HepG2 (cell line): ENCODE results near the gene RSPH9. TPM values are rescaled to one million over a fixed set of nuclear protein-coding genes. Genes with fewer than 3 reads are reported as not detected.

Experiments
- ATAC-seq: fragments of 200-7000 bp; cut with Tn5 transposase; 3 replicates; pipeline ENCODE4 v1.9.1; 2020; ENCODE audit warnings: mild to moderate bottlenecking, moderate library complexity
- BruUV-seq: library from RNA; stranded (reverse); fragments of 400-500 nt; replicated peaks from 2 replicates; lab custom pipeline; 2021; lab: Mats Ljungman, UMichigan
- CTCF ChIA-PET: fragments of 300-600 bp; formaldehyde crosslinking; extraction: SDS; loops from one replicate; lab custom pipeline; 2021; ENCODE audit warnings: low total read pairs, inconsistent platforms, low intra/inter-chr PET ratio; lab: Yijun Ruan, JAX
- POLR2A ChIA-PET: fragments of 350-600 bp; sonication (Branson Sonifier 250); formaldehyde crosslinking; loops from one replicate; lab custom pipeline; 2020; ENCODE audit warnings: antibody characterized with exemption, inconsistent platforms; lab: Yijun Ruan, JAX
- DNase-seq: peaks from one replicate; pipeline ENCODE4 v3.0.0-alpha.2; 2015; ENCODE audit warnings: low spot score
- FAIRE-seq: peaks from 3 replicates; lab custom pipeline; 2011; peaks lifted over from hg19 to GRCh38; lab: Jason Lieb, UNC
- H2AFZ ChIP-seq: one replicate; pipeline ENCODE4 v1.6.1; 2011; ENCODE audit warnings: low read length, inconsistent platforms
- H3K27ac ChIP-seq: fragments of 300-600 bp; 3 replicates; pipeline ENCODE4 v1.8.0; 2011; ENCODE audit warnings: mixed run types, mild to moderate bottlenecking, mixed read lengths, low read length, inconsistent platforms; ENCODE audit not compliant: insufficient read depth; ENCODE audit errors: extremely low read length
- H3K27me3 ChIP-seq, 2 experiments: fragments of 200-600 bp in 1 of 2; 2 replicates in 1 of 2; 3 replicates in 1 of 2; pipeline versions ENCODE4 v1.6.0 to v1.8.0; 2011; ENCODE audit warnings: low read length in 2 of 2, mild to moderate bottlenecking in 2 of 2, moderate library complexity in 2 of 2, inconsistent platforms in 1 of 2; ENCODE audit not compliant: insufficient read depth in 2 of 2, control insufficient read depth in 1 of 2
- H3K36me3 ChIP-seq, 2 experiments: fragments of 200-600 bp in 1 of 2; replicated peaks in 1 of 2; 2 replicates in 1 of 2; 3 replicates in 1 of 2; pipeline versions ENCODE4 v1.5.1 to v1.8.0; 2011; ENCODE audit warnings: low read length in 2 of 2, inconsistent platforms in 1 of 2; ENCODE audit not compliant: insufficient read depth in 2 of 2, control insufficient read depth in 1 of 2
- H3K4me1 ChIP-seq: 2 replicates; pipeline ENCODE4 v1.5.1; 2012; ENCODE audit warnings: low read length, inconsistent platforms; ENCODE audit not compliant: insufficient read depth
- H3K4me2 ChIP-seq: 2 replicates; pipeline ENCODE4 v1.6.0; 2011; ENCODE audit warnings: low read depth, low read length, inconsistent platforms
- H3K4me3 ChIP-seq, 3 experiments: fragments of 200-600 bp in 1 of 3; sonication (generic), shearing (Covaris generic) in 1 of 3; replicated peaks in 1 of 3; 2 replicates each; pipeline ENCODE4 v1.5.1; 2011 to 2016; ENCODE audit warnings: low read length in 3 of 3, inconsistent platforms in 2 of 3, low read depth in 2 of 3, mild to moderate bottlenecking in 2 of 3, control low read depth in 1 of 3, mixed read lengths in 1 of 3; ENCODE audit not compliant: insufficient read depth in 1 of 3
- H3K79me2 ChIP-seq: one replicate; pipeline ENCODE4 v1.6.1; 2011; ENCODE audit warnings: low read length, inconsistent platforms; ENCODE audit not compliant: insufficient read depth
- H3K9ac ChIP-seq: 2 replicates; pipeline ENCODE4 v1.6.0; 2011; ENCODE audit warnings: mild to moderate bottlenecking, low read depth, low read length, inconsistent platforms; ENCODE audit not compliant: insufficient read depth
- H3K9me3 ChIP-seq: 2 replicates; pipeline ENCODE4 v1.5.1; 2012; ENCODE audit warnings: mild to moderate bottlenecking, low read length
- H4K20me1 ChIP-seq: 2 replicates; pipeline ENCODE4 v1.6.0; 2011; ENCODE audit warnings: inconsistent platforms, mild to moderate bottlenecking, low read length, moderate library complexity; ENCODE audit not compliant: insufficient read depth
- DZIP1 ChIP-seq: sonication (generic); formaldehyde crosslinking; IDR thresholded peaks from 2 replicates; pipeline ENCODE4 v1.5.0; 2020; ENCODE audit warnings: mild to moderate bottlenecking, missing genetic modification reagents
- ZNF891 ChIP-seq: sonication (generic); formaldehyde crosslinking; IDR thresholded peaks from 2 replicates; pipeline ENCODE4 v1.5.0; 2020; ENCODE audit warnings: mild to moderate bottlenecking, missing genetic modification reagents
- WGBS: methylation state at CpG from one replicate; pipeline ENCODE4 v1.1.6; 2017; ENCODE audit warnings: low lambda C conversion rate; 5-methylcytosine and 5-hydroxymethylcytosine counted together
- in situ Hi-C: cut with HindIII; loops from 2 replicates; pipeline ENCODE4 v1.10.0; 2017; ENCODE audit warnings: low pct_unique_long_range_greater_than_20kb; ENCODE audit not compliant: extremely low pct_ligation_motif_present
- intact Hi-C: fragments of 100-400 bp; cut with micrococcal nuclease; formaldehyde crosslinking; loops from one replicate; pipeline ENCODE4 v1.10.0; 2022; ENCODE audit not compliant: unreplicated experiment
- polyA plus RNA-seq, 8 experiments: library from polyadenylated mRNA; depleted of rRNA in 3 of 8; stranded (reverse) in 7 of 8; unstranded in 1 of 8; fragments of >200 nt; fragmentation: Illumina TruSeq in 4 of 8; extraction: Trizol in 4 of 8; gene quantifications; 2 replicates each; pipeline versions ENCODE4 v1.2.1 to v1.2.3, GENCODE V29; 2011 to 2016; ENCODE audit warnings: low read depth in 4 of 8, missing spikeins in 1 of 8, mixed read lengths in 1 of 8; ENCODE audit not compliant: insufficient read depth in 1 of 8
- total RNA-seq, 5 experiments: library from RNA; depleted of rRNA; stranded (reverse); fragments of >200 nt; fragmentation: Illumina TruSeq; extraction: Trizol; gene quantifications; 2 replicates each; pipeline ENCODE4 v1.2.3, GENCODE V29; 2016; ENCODE audit warnings: low read depth in 1 of 5
- TF ChIP-seq, protein P1 (sequence below): sonication (generic); formaldehyde crosslinking; IDR thresholded peaks from 2 replicates; pipeline ENCODE4 v1.5.1; 2020; ENCODE audit warnings: mild to moderate bottlenecking, missing genetic modification reagents

RSPH9 gene
- total and polyA plus RNA-seq, 2 of the 13 experiments (the other 11 are each of a cell fraction or from before 2014, with no cell fraction given): 0.04 TPM; not detected in 1

DNA sequence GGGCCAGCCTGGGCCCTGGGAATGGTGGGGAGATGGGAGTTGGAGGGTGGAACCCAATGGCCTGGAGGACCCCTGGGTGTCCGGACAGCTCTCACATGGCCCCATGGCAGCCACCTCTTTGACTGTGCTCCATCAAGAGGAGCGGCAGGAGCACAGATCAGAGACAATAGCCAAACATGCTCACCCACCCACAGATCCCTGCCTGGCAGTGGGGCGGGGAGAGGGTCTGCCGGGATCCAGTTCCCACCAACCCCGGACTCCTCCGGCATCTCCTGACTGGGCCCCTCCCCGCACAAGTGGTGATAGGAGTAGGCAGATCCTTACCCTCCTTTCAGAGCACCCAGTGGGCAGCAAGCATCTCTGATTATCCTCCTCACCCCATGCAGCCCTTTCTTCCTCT is 74.7 kb downstream of the RSPH9 start:
- Histone ChIP-seq H2AFZ (no peak overlapping the region), H3K27me3 (peaks cover 4 to 26% of the 10 kb centered on the region in 2 experiments; a peak in 3 of 5 replicates), H3K27ac (no peak overlapping the region), H3K36me3 (no peaks in the 10 kb centered on the region), H3K9ac (no peak overlapping the region), H3K79me2 (no peaks in the 10 kb centered on the region), H4K20me1 (no peaks in the 10 kb centered on the region)
- in situ Hi-C loops: no loop called here
- FAIRE-seq: no peak
- no TSS peak for BruUV-seq
- intact Hi-C loops: no loop called here
- TF ChIP-seq DZIP1 (CRISPR knock-in tag) (peak; percentile 48; the same call in 1 of the 2 replicates), ZNF891 (CRISPR knock-in tag) (0 out of 2 replicates have a peak, but pooled peaks have one; percentile 11)
- TF ChIP-seq, protein P1, sequence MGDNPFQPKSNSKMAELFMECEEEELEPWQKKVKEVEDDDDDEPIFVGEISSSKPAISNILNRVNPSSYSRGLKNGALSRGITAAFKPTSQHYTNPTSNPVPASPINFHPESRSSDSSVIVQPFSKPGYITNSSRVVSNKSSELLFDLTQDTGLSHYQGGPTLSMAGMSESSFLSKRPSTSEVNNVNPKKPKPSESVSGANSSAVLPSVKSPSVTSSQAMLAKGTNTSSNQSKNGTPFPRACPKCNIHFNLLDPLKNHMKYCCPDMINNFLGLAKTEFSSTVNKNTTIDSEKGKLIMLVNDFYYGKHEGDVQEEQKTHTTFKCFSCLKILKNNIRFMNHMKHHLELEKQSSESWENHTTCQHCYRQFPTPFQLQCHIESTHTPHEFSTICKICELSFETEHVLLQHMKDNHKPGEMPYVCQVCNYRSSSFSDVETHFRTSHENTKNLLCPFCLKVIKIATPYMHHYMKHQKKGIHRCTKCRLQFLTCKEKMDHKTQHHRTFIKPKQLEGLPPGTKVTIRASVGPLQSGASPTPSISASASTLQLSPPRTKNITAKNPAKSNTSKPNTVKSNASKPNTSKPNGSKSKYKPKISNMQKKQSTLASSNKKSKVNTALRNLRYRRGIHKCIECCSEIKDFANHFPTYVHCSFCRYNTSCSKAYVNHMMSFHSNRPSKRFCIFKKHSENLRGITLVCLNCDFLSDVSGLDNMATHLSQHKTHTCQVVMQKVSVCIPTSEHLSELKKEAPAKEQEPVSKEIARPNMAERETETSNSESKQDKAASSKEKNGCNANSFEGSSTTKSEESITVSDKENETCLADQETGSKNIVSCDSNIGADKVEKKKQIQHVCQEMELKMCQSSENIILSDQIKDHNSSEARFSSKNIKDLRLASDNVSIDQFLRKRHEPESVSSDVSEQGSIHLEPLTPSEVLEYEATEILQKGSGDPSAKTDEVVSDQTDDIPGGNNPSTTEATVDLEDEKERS (CRISPR knock-in tag): no peak
- TF ChIP-seq, all 625 proteins: peak for 2
- ChIA-PET CTCF (no interaction called here), POLR2A (interaction anchor here (0.8 kb wide), 1 partner anchor 94 kb away, joined by 3 read pairs; no protein-coding TSS in a partner anchor)
- WGBS: 24% methylated on average over 5 of the region's 7 CpGs
- Histone ChIP-seq H3K4me3 (no peak overlapping the region), H3K9me3 (no peaks in the 10 kb centered on the region), H3K4me1 (peaks cover 49% of the 10 kb centered on the region), H3K4me2 (no peak overlapping the region)
- DNase-seq: no peak
- ATAC-seq: no peak
